Liver (tissue), 9 donors: ENCODE data around the gene ILF3. TPM values are rescaled to one million over a fixed set of nuclear protein-coding genes. Genes with fewer than 3 reads are reported as not detected.

Source experiments
- DNase-seq: peaks from one replicate; pipeline ENCODE4 v3.0.0-alpha.2; 2017; ENCODE audit warnings: low spot score
- H3K27ac ChIP-seq, 2 donors: one replicate each; pipeline ENCODE4 v1.7.0; 2013; ENCODE audit warnings: inconsistent platforms in 2 of 2, low read length in 2 of 2, control low read depth in 1 of 2, low read depth in 1 of 2, mild to moderate bottlenecking in 1 of 2
- H3K27me3 ChIP-seq, 4 donors: one replicate each; pipeline versions ENCODE4 v1.6.1 to v1.7.0; 2013; ENCODE audit warnings: low read length in 3 of 4, inconsistent platforms in 1 of 4, mild to moderate bottlenecking in 1 of 4, moderate library complexity in 1 of 4; ENCODE audit not compliant: control insufficient read depth in 4 of 4, insufficient read depth in 4 of 4
- H3K36me3 ChIP-seq, 4 donors: one replicate each; pipeline versions ENCODE4 v1.6.1 to v1.7.0; 2013; ENCODE audit warnings: low read length in 3 of 4, mild to moderate bottlenecking in 3 of 4, low read depth in 1 of 4, moderate library complexity in 1 of 4; ENCODE audit not compliant: control insufficient read depth in 4 of 4, insufficient read depth in 3 of 4
- H3K4me1 ChIP-seq, 4 donors: one replicate each; pipeline versions ENCODE4 v1.6.1 to v1.7.0; 2013; ENCODE audit warnings: low read length in 3 of 4, mild to moderate bottlenecking in 3 of 4, moderate library complexity in 1 of 4; ENCODE audit not compliant: control insufficient read depth in 4 of 4, insufficient read depth in 4 of 4
- H3K4me3 ChIP-seq, 3 donors: one replicate each; pipeline versions ENCODE4 v1.6.1 to v1.7.0; 2013; ENCODE audit warnings: low read length in 3 of 3, control low read depth in 1 of 3, low read depth in 1 of 3, mild to moderate bottlenecking in 1 of 3
- H3K9ac ChIP-seq, 2 donors: one replicate each; pipeline ENCODE4 v1.7.0; 2013; ENCODE audit warnings: low read length in 2 of 2, mild to moderate bottlenecking in 2 of 2, moderate library complexity in 2 of 2, control low read depth in 1 of 2, low read depth in 1 of 2
- H3K9me3 ChIP-seq, 4 donors: one replicate each; pipeline versions ENCODE4 v1.6.1 to v1.7.0; 2013; ENCODE audit warnings: low read length in 3 of 4; ENCODE audit not compliant: control insufficient read depth in 4 of 4
- EGR1 ChIP-seq, 2 donors: IDR thresholded peaks; 2 replicates each; pipeline ENCODE4 v1.6.1; 2016 to 2018; ENCODE audit warnings: antibody characterized with exemption in 2 of 2, low read depth in 2 of 2
- FOXA2 ChIP-seq: IDR thresholded peaks from 2 replicates; pipeline ENCODE4 v1.6.1; 2016; ENCODE audit warnings: antibody characterized with exemption
- GABPA ChIP-seq, 2 donors: IDR thresholded peaks in 1 of 2; conservative IDR thresholded peaks in 1 of 2; 2 replicates each; pipeline ENCODE4 v1.6.1; 2016; ENCODE audit warnings: antibody characterized with exemption in 2 of 2, mild to moderate bottlenecking in 1 of 2, moderate library complexity in 1 of 2
- HNF4A ChIP-seq, 2 donors: conservative IDR thresholded peaks; 2 replicates each; pipeline ENCODE4 v1.6.1; 2016; ENCODE audit warnings: antibody characterized with exemption in 2 of 2, mild to moderate bottlenecking in 2 of 2
- HNF4G ChIP-seq: IDR thresholded peaks from 2 replicates; pipeline ENCODE4 v1.6.1; 2016; ENCODE audit warnings: antibody characterized with exemption
- JUND ChIP-seq, 2 donors: IDR thresholded peaks; 2 replicates each; pipeline ENCODE4 v1.6.1; 2016; ENCODE audit warnings: antibody characterized with exemption in 2 of 2
- NR2F2 ChIP-seq: IDR thresholded peaks from 2 replicates; pipeline ENCODE4 v1.6.1; 2016; ENCODE audit warnings: antibody characterized with exemption
- RXRA ChIP-seq, 2 donors: IDR thresholded peaks; 2 replicates each; pipeline ENCODE4 v1.6.1; 2017 to 2018; ENCODE audit warnings: antibody characterized with exemption in 2 of 2, mild to moderate bottlenecking in 1 of 2
- SP1 ChIP-seq: IDR thresholded peaks from 2 replicates; pipeline ENCODE4 v1.6.1; 2018; ENCODE audit warnings: antibody characterized with exemption, mild to moderate bottlenecking
- YY1 ChIP-seq: IDR thresholded peaks from 2 replicates; pipeline ENCODE4 v1.6.1; 2016; ENCODE audit warnings: antibody characterized with exemption, mild to moderate bottlenecking
- WGBS: extraction: QIAGEN DNeasy Blood & Tissue Kit; methylation state at CpG from one replicate; pipeline ENCODE4 v1.1.7; 2013; 5-methylcytosine and 5-hydroxymethylcytosine counted together
- polyA plus RNA-seq, 2 donors: library from polyadenylated mRNA; stranded (reverse) in 1 of 2; unstranded in 1 of 2; fragments of 200-250 nt in 1 of 2; fragments of >200 nt in 1 of 2; fragmentation: Nextera tagmentation in 1 of 2; extraction: Ambion mirVana in 1 of 2; gene quantifications; one replicate each; pipeline versions ENCODE4 v1.2.1 to v1.2.3, GENCODE V29; 2013 to 2015
- total RNA-seq, 2 donors: library from RNA; depleted of rRNA; stranded (reverse); fragments of >200 nt; gene quantifications; one replicate each; pipeline ENCODE4 v1.2.3, GENCODE V29; 2014
- TF ChIP-seq, protein P1 (sequence below): IDR thresholded peaks from 2 replicates; pipeline ENCODE4 v1.6.1; 2016; ENCODE audit warnings: antibody characterized with exemption
- TF ChIP-seq, protein P2 (sequence below): IDR thresholded peaks from 2 replicates; pipeline ENCODE4 v1.6.1; 2016; ENCODE audit warnings: antibody characterized with exemption
- TF ChIP-seq, protein P3 (sequence below): fragments of 150-350 bp; IDR thresholded peaks from 2 replicates; pipeline ENCODE4 v1.5.1; 2017; ENCODE audit warnings: improper control_type of control experiment, low read depth, low read length; ENCODE audit not compliant: missing input control
- donor health status: healthy.
- donor health status: healthy.
- donor health status: healthy.
- donor health status: healthy.
- donor health status: healthy.

Gene ILF3
- total and polyA plus RNA-seq, 4 donors: 31.7 to 85.1 (median 42.9) TPM

DNA sequence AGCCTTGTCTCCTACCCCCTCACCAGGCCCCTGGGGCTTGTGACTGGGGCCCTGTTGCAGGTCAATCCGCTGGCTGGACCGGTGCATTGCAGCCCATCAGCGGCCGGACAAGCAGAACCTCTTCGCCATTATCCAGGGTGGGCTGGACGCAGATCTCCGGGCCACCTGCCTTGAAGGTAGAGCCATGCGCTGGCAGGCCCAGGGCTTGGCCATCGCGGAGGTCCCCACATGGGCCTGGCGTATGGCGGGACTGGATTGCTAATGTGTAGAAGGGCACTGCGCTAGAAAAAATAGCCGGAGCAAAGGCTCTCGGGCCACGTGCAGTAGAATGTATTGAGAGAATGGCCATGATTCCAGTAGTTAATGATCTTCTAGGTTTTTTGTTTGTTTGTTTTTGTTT lies 53.3 kb downstream of the ILF3 start:
- Histone ChIP-seq H3K4me1 (peaks cover 0 to under 1% (median 0%) of the 10 kb centered on the region in 4 donors), H3K4me3 (no peak overlapping the region), H3K27me3 (no peaks in the 10 kb centered on the region), H3K9ac (no peak overlapping the region), H3K9me3 (no peaks in the 10 kb centered on the region), H3K27ac (no peak overlapping the region), H3K36me3 (peaks cover 0 to 15% (median 2%) of the 10 kb centered on the region in 4 donors)
- DNase-seq: no peak
- WGBS: 98% methylated on average over 16 of the region's 16 CpGs
- TF ChIP-seq, protein P1, sequence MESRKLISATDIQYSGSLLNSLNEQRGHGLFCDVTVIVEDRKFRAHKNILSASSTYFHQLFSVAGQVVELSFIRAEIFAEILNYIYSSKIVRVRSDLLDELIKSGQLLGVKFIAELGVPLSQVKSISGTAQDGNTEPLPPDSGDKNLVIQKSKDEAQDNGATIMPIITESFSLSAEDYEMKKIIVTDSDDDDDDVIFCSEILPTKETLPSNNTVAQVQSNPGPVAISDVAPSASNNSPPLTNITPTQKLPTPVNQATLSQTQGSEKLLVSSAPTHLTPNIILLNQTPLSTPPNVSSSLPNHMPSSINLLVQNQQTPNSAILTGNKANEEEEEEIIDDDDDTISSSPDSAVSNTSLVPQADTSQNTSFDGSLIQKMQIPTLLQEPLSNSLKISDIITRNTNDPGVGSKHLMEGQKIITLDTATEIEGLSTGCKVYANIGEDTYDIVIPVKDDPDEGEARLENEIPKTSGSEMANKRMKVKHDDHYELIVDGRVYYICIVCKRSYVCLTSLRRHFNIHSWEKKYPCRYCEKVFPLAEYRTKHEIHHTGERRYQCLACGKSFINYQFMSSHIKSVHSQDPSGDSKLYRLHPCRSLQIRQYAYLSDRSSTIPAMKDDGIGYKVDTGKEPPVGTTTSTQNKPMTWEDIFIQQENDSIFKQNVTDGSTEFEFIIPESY: no peak
- no peak for TF ChIP-seq YY1
- TF ChIP-seq GABPA (IDR thresholded peaks at IDR 0.05 in 1 of 2, conservative IDR thresholded peaks at IDR 0.05 in 1 of 2): no peak
- no peak for TF ChIP-seq NR2F2
- TF ChIP-seq, protein P2, sequence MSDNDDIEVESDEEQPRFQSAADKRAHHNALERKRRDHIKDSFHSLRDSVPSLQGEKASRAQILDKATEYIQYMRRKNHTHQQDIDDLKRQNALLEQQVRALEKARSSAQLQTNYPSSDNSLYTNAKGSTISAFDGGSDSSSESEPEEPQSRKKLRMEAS: no peak
- TF ChIP-seq HNF4G: no peak
- TF ChIP-seq, protein P3, sequence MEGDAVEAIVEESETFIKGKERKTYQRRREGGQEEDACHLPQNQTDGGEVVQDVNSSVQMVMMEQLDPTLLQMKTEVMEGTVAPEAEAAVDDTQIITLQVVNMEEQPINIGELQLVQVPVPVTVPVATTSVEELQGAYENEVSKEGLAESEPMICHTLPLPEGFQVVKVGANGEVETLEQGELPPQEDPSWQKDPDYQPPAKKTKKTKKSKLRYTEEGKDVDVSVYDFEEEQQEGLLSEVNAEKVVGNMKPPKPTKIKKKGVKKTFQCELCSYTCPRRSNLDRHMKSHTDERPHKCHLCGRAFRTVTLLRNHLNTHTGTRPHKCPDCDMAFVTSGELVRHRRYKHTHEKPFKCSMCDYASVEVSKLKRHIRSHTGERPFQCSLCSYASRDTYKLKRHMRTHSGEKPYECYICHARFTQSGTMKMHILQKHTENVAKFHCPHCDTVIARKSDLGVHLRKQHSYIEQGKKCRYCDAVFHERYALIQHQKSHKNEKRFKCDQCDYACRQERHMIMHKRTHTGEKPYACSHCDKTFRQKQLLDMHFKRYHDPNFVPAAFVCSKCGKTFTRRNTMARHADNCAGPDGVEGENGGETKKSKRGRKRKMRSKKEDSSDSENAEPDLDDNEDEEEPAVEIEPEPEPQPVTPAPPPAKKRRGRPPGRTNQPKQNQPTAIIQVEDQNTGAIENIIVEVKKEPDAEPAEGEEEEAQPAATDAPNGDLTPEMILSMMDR: no peak

DNA sequence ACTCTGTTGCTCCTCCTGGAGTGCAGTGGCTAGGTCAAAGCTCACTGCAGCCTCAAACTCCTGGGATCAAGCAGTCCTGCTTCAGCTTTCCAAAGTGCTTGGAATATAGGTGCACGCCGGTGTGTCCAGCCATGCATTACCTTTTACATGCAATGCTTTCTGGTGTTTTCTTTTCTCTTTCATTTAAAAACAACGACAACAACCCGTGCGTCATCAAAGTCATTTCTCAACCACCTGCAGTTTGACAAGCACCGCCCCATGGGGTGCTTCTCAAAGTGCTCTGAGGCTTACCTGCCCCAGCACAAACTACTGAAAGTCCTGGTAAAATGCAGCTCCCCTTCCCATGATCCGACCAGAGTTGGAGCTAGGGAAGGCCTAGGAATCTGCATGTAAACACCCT lies 54.1 kb downstream of the ILF3 start:
- DNase-seq: no peak

More for the DNA sequence above, 54.1 kb downstream of the ILF3 start:
- Histone ChIP-seq H3K9ac (no peak overlapping the region), H3K9me3 (no peaks in the 10 kb centered on the region), H3K27me3 (no peaks in the 10 kb centered on the region), H3K27ac (no peak overlapping the region), H3K36me3 (peaks cover 0 to 20% (median 4%) of the 10 kb centered on the region in 4 donors), H3K4me1 (no peaks in the 10 kb centered on the region), H3K4me3 (no peak overlapping the region)
- 96% methylated on average over 7 of the region's 7 CpGs for WGBS
- TF ChIP-seq HNF4A (conservative IDR thresholded peaks at IDR 0.05) (no peak), SP1 (no peak), EGR1 (IDR thresholded peaks at IDR 0.05; ENCODE audit: low read depth in 2 of 2) (no peak), FOXA2 (no peak), RXRA (IDR thresholded peaks at IDR 0.05) (no peak), YY1 (no peak), JUND (IDR thresholded peaks at IDR 0.05) (no peak)
- TF ChIP-seq, protein P2: no peak
- TF ChIP-seq, protein P1: no peak
